ENCODE results near the gene HMMR. TPM values are rescaled to one million over a fixed set of nuclear protein-coding genes. Genes with fewer than 3 reads are reported as not detected.

HMMR gene
- polyA plus RNA-seq, 1 donor from 2014 or later: 3.5 TPM

- peaks cover 20% of the 10 kb centered on the region for H3K79me2 ChIP-seq (replicated peaks; ENCODE audit: insufficient read depth, low read length)
- H3K9ac ChIP-seq (ENCODE audit: low read length): peak overlapping the region; percentile 82
- peaks cover 4% of the 10 kb centered on the region for H3K36me3 ChIP-seq (ENCODE audit: insufficient read depth, low read length)
- H3K4me3 ChIP-seq (ENCODE audit: low read length): peak overlapping the region; percentile 76
- no peaks in the 10 kb centered on the region for H3K27me3 ChIP-seq (ENCODE audit: insufficient read depth, low read depth, low read length)
- TF ChIP-seq, protein P1, sequence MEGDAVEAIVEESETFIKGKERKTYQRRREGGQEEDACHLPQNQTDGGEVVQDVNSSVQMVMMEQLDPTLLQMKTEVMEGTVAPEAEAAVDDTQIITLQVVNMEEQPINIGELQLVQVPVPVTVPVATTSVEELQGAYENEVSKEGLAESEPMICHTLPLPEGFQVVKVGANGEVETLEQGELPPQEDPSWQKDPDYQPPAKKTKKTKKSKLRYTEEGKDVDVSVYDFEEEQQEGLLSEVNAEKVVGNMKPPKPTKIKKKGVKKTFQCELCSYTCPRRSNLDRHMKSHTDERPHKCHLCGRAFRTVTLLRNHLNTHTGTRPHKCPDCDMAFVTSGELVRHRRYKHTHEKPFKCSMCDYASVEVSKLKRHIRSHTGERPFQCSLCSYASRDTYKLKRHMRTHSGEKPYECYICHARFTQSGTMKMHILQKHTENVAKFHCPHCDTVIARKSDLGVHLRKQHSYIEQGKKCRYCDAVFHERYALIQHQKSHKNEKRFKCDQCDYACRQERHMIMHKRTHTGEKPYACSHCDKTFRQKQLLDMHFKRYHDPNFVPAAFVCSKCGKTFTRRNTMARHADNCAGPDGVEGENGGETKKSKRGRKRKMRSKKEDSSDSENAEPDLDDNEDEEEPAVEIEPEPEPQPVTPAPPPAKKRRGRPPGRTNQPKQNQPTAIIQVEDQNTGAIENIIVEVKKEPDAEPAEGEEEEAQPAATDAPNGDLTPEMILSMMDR (IDR thresholded peaks at IDR 0.05; ENCODE audit: poor library complexity, severe bottlenecking): no peak
- TF ChIP-seq TAF1 (IDR thresholded peaks at IDR 0.05; ENCODE audit: low read depth) (no peak), EZH2 (IDR thresholded peaks at IDR 0.05; ENCODE audit: borderline replicate concordance, insufficient read depth, low read length, poor library complexity, severe bottlenecking) (no peak), SMC3 (conservative IDR thresholded peaks at IDR 0.05; ENCODE audit: poor library complexity) (no peak), EP300 (conservative IDR thresholded peaks at IDR 0.05; ENCODE audit: poor library complexity, severe bottlenecking) (no peak), RAD21 (conservative IDR thresholded peaks at IDR 0.05) (no peak), MXI1 (conservative IDR thresholded peaks at IDR 0.05; ENCODE audit: poor library complexity, severe bottlenecking) (no peak), POLR2AphosphoS5 (IDR thresholded peaks at IDR 0.05) (no peak)
- TF ChIP-seq, protein P2, sequence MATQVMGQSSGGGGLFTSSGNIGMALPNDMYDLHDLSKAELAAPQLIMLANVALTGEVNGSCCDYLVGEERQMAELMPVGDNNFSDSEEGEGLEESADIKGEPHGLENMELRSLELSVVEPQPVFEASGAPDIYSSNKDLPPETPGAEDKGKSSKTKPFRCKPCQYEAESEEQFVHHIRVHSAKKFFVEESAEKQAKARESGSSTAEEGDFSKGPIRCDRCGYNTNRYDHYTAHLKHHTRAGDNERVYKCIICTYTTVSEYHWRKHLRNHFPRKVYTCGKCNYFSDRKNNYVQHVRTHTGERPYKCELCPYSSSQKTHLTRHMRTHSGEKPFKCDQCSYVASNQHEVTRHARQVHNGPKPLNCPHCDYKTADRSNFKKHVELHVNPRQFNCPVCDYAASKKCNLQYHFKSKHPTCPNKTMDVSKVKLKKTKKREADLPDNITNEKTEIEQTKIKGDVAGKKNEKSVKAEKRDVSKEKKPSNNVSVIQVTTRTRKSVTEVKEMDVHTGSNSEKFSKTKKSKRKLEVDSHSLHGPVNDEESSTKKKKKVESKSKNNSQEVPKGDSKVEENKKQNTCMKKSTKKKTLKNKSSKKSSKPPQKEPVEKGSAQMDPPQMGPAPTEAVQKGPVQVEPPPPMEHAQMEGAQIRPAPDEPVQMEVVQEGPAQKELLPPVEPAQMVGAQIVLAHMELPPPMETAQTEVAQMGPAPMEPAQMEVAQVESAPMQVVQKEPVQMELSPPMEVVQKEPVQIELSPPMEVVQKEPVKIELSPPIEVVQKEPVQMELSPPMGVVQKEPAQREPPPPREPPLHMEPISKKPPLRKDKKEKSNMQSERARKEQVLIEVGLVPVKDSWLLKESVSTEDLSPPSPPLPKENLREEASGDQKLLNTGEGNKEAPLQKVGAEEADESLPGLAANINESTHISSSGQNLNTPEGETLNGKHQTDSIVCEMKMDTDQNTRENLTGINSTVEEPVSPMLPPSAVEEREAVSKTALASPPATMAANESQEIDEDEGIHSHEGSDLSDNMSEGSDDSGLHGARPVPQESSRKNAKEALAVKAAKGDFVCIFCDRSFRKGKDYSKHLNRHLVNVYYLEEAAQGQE (IDR thresholded peaks at IDR 0.05; ENCODE audit: borderline replicate concordance): no peak
- H3K9me2 ChIP-seq (ENCODE audit: insufficient read depth, low read length): no peaks in the 10 kb centered on the region
- H3K4me2 ChIP-seq (ENCODE audit: low read length): peak overlapping the region; percentile 85
- peak overlapping the region; percentile 87 for H3K27ac ChIP-seq (ENCODE audit: low read length)
- peak overlapping the region; percentile 85 for H2AFZ ChIP-seq (ENCODE audit: low read depth, low read length)
- H4K20me1 ChIP-seq (ENCODE audit: insufficient read depth): no peaks in the 10 kb centered on the region
- no peaks in the 10 kb centered on the region for H3K9me3 ChIP-seq (ENCODE audit: low read length)
- H3F3A ChIP-seq (ENCODE audit: insufficient read depth, low read length, poor library complexity, severe bottlenecking): peaks cover 3% of the 10 kb centered on the region
Measured at GRCh38 chr5:163458778-163459385, 1.6 kb upstream of the HMMR start.

GRCh38 chr5:163459462-163459818 is 992 bp upstream of the HMMR start:
- Histone ChIP-seq H3K4me2 (ENCODE audit: low read length) (peak overlapping the region; percentile 85), H3K36me3 (ENCODE audit: insufficient read depth, low read length) (peaks cover 4% of the 10 kb centered on the region), H3K9ac (ENCODE audit: low read length) (peak overlapping the region; percentile 82), H3K79me2 (replicated peaks; ENCODE audit: insufficient read depth, low read length) (peaks cover 20% of the 10 kb centered on the region), H3K9me2 (ENCODE audit: insufficient read depth, low read length) (no peaks in the 10 kb centered on the region), H2AFZ (ENCODE audit: low read depth, low read length) (peak overlapping the region; percentile 85), H3K9me3 (ENCODE audit: low read length) (no peaks in the 10 kb centered on the region), H4K20me1 (ENCODE audit: insufficient read depth) (no peaks in the 10 kb centered on the region), H3K27ac (ENCODE audit: low read length) (peak overlapping the region; percentile 87), H3K27me3 (ENCODE audit: insufficient read depth, low read depth, low read length) (no peaks in the 10 kb centered on the region), H3F3A (ENCODE audit: insufficient read depth, low read length, poor library complexity, severe bottlenecking) (peaks cover 3% of the 10 kb centered on the region), H3K4me3 (ENCODE audit: low read length) (peak overlapping the region; percentile 76)
- no peak for TF ChIP-seq TAF1 (IDR thresholded peaks at IDR 0.05; ENCODE audit: low read depth)
- TF ChIP-seq MXI1 (conservative IDR thresholded peaks at IDR 0.05; ENCODE audit: poor library complexity, severe bottlenecking): no peak
- no peak for TF ChIP-seq POLR2AphosphoS5 (IDR thresholded peaks at IDR 0.05)
- TF ChIP-seq SMC3 (conservative IDR thresholded peaks at IDR 0.05; ENCODE audit: poor library complexity): no peak
- no peak for TF ChIP-seq EZH2 (IDR thresholded peaks at IDR 0.05; ENCODE audit: borderline replicate concordance, insufficient read depth, low read length, poor library complexity, severe bottlenecking)
- no peak for TF ChIP-seq RAD21 (conservative IDR thresholded peaks at IDR 0.05)
- TF ChIP-seq, protein P2 (IDR thresholded peaks at IDR 0.05; ENCODE audit: borderline replicate concordance): no peak
- TF ChIP-seq EP300 (conservative IDR thresholded peaks at IDR 0.05; ENCODE audit: poor library complexity, severe bottlenecking): no peak
- TF ChIP-seq, protein P1 (IDR thresholded peaks at IDR 0.05; ENCODE audit: poor library complexity, severe bottlenecking): no peak
